ENCODE measurements around the gene CGA.
"Not testable (repeated sequence)": the region's sequence is repeated elsewhere in the genome, so short reads cannot be mapped to it uniquely, and the experiment has no call there.

The CGA gene
- 0 to 0.21 (median 0) reads per million in 9 experiments for total RNA-seq

DNA sequence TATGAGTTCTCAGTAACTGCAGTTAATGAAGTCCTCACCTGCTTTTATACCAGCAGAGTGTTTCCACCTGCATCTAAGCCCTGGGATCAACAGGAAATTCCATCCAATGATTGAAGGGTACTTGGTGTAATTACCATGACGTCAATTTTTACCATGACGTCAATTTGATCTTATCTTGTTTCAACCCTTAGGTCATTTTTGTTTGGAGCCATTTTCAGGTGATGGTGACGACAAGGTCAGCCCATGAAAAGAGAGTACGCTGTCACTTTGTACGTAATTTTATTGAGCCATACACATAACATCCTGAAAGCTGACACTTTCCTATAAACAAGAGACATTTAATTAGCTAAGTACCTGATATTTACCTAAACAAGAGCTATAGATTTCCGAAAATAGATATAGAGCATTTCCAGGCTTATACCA is at the start of gene CGA:
Gene CGA, minus strand, starts transcription at position 20 of the 423 bp plus-strand sequence. CDS start 6,906 bp downstream, outside the sequence.
- H3K9me3 Mint-ChIP-seq = no peaks in the 10 kb centered on the region
- no peak for ATAC-seq (replicated peaks)
- H3K36me3 Mint-ChIP-seq (ENCODE audit: insufficient read depth) = no peaks in the 10 kb centered on the region
- H3K27me3 Mint-ChIP-seq = peaks cover 23 to 25% of the 10 kb centered on the region in 2 donors
- no peaks in the 10 kb centered on the region for H3K4me1 Mint-ChIP-seq (ENCODE audit: low read depth in 2 of 2)
- H3K27ac Mint-ChIP-seq = no peak within 1 kb of the TSS
- no peak for DNase-seq
- H3K4me3 Mint-ChIP-seq = no peak within 1 kb of the TSS

DNA sequence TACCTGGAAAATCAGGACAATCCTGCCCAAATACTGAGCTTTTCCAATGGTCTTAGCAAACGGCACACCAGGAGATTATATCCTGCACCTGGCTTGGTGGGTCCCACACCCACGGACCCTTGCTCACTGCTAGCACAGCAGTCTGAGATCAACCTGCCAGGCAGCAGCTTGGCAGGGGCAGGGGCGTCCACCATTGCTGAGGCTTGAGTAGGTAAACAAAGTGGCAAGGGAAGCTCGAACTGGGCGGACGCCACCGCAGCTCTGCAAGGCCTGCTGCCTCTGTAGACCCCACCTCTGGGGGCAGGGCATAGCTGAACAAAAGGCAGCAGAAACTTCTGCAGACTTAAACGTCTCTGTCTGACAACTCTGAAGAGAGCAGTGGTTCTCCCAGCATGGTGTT is 45.0 kb upstream of the CGA start:
- H3K4me1 Mint-ChIP-seq (ENCODE audit: low read depth in 2 of 2); H3K27ac Mint-ChIP-seq; H3K36me3 Mint-ChIP-seq (ENCODE audit: insufficient read depth); H3K9me3 Mint-ChIP-seq; ATAC-seq (replicated peaks); DNase-seq; H3K4me3 Mint-ChIP-seq: not testable (repeated sequence)
- peaks cover 0 to 25% of the 10 kb centered on the region in 2 donors for H3K27me3 Mint-ChIP-seq

DNA sequence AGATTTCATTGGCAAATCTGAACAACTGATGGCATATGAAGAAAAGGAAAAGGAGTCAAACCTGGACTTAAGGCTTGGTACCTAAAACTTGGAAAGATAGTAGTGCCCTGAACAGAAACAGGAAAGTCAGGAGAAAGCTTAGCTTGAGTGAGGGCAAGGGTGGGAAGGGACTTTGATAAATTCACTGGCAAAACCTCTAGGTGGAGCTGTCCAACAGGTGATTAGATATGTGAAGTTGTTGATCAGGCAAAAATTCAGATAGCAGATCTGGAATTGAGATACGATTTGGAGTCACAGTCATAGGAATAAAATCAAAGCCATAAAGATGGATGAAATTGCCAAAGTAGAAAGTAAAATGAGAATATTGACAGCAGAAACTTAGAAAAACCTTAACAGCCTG is 44.3 kb upstream of the CGA start:
- no peak overlapping the region for H3K27ac Mint-ChIP-seq
- ATAC-seq (replicated peaks) = peak; percentile 77
- no peaks in the 10 kb centered on the region for H3K36me3 Mint-ChIP-seq (ENCODE audit: insufficient read depth)
- no peak overlapping the region for H3K4me3 Mint-ChIP-seq
- H3K27me3 Mint-ChIP-seq = peaks cover 0 to 25% of the 10 kb centered on the region in 2 donors
- no peaks in the 10 kb centered on the region for H3K9me3 Mint-ChIP-seq
- H3K4me1 Mint-ChIP-seq (ENCODE audit: low read depth in 2 of 2) = peaks cover 0 to 1% of the 10 kb centered on the region in 2 donors
- peak; percentile 59 to 61 (median 60) for DNase-seq

DNA sequence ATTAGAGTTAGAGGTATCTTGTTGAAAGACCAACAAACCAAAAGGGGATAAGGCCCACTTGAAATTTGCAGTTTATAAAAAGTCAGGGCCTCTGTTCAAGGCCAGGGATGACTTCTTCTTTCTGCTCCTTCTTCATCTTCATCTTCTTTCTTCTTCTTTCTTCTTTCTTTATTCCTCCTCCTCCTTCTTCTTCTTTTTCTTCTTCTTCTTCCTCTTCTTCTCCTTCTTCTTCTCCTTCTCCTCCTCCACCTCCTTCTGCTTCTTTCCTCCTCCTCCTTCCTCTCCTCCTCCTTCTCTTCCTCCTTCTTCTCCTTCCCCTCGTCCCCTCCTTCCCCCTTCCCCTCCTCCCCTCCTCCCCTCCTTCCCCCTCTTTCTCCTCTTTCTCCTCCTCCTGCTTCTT is 42.1 kb upstream of the CGA start:
- Mint-ChIP-seq H3K36me3 (ENCODE audit: insufficient read depth) (no peaks in the 10 kb centered on the region), H3K4me1 (ENCODE audit: low read depth in 2 of 2) (peaks cover 0 to 1% of the 10 kb centered on the region in 2 donors), H3K9me3 (no peaks in the 10 kb centered on the region), H3K4me3 (no peak overlapping the region), H3K27me3 (peaks cover 0 to 19% of the 10 kb centered on the region in 2 donors), H3K27ac (peak overlapping the region in 1 of 2 donors; percentile 12)
- no peak for ATAC-seq (replicated peaks)
- no peak for DNase-seq

DNA sequence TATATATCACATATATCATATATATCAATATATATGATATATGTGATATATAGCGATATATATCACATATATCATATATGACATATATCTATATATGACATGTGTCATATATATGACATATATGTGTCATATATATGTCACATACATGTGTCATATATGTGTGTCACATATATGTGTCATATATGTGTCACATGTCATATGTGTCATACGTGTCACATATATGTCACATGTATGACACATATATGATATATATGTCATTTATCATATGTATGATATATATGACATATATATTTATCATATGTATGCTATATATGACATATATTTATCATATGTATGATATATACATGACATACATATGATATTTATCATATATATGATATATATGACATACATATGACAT is 32.8 kb upstream of the CGA start:
- Mint-ChIP-seq H3K4me1 (ENCODE audit: low read depth in 2 of 2) (no peaks in the 10 kb centered on the region), H3K4me3 (no peak overlapping the region), H3K36me3 (ENCODE audit: insufficient read depth) (no peaks in the 10 kb centered on the region)

DNA sequence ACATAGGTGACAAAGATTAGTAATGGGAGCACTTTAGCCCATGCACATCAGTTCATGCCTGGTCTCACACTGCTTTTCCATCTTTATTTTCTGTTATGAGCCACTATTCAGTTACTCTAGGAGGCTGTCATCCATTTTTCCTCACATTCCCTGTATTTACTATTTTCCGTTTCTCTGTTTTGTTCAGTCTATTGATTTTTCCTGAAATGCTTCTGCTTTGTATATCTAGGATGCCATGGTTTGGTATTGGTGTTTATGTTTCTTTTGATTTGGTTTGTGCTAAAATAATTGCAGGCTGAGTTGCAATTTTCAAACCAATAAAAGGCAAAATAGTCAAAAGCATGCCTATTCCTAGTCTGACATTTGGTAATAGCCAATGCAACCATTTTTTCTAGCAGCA is 31.6 kb upstream of the CGA start:
- Mint-ChIP-seq H3K4me1 (ENCODE audit: low read depth in 2 of 2) (no peaks in the 10 kb centered on the region), H3K27ac (no peak overlapping the region), H3K9me3 (no peaks in the 10 kb centered on the region), H3K36me3 (ENCODE audit: insufficient read depth) (no peaks in the 10 kb centered on the region), H3K27me3 (peaks cover 24 to 26% of the 10 kb centered on the region in 2 donors), H3K4me3 (no peak overlapping the region)
- DNase-seq (no peak), ATAC-seq (replicated peaks) (no peak)

More for the DNA sequence above, 32.8 kb upstream of the CGA start:
- DNase-seq (no peak), ATAC-seq (replicated peaks) (no peak)
- peaks cover 12 to 17% of the 10 kb centered on the region in 2 donors for H3K27me3 Mint-ChIP-seq
- no peak overlapping the region for H3K27ac Mint-ChIP-seq
- H3K9me3 Mint-ChIP-seq = no peaks in the 10 kb centered on the region

DNA sequence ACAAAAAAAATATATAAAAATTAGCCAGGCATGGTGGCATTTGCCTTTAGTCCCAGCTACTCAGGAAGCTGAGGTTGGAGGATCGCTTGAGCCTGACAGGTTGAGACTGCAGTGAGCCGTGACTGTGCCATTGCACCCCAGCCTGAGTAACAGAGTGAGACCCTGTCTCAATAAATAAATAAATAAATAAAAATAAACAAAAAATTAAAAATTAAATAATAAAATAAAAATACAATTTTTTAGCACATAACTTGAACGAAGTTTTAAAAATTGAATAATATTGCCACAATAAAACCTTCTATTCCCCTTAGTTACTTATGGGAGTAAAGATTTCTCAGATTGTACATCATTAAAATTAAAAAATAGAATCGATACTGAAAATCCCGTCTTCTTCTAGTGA is 29.2 kb upstream of the CGA start:
- ATAC-seq (replicated peaks) (no peak), DNase-seq (no peak)
- Mint-ChIP-seq H3K27me3 (peaks cover 27% of the 10 kb centered on the region in 2 donors), H3K4me3 (no peak overlapping the region), H3K4me1 (ENCODE audit: low read depth in 2 of 2) (no peaks in the 10 kb centered on the region), H3K27ac (no peak overlapping the region), H3K9me3 (no peaks in the 10 kb centered on the region), H3K36me3 (ENCODE audit: insufficient read depth) (no peaks in the 10 kb centered on the region)

DNA sequence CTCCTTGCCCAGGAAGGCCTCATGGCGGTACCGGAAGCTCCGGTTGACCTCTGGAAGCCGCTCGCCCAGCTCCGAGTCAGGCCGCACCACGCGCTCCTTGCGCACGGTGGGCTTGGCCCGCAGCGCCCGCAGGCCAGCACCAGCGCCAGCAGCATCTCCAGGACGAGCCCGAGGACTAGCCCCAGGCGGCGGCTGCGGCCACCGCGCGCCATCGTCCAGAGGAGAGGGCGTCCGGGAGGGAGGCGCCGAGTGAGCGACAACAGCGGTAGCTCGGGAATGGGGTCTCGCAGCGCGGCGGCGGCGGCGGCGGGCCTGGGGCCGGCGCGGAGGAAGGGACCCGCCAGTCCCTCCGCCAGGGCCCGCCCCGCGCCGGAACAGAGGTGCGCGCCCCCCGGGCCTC is 27.6 kb upstream of the CGA start:
- Mint-ChIP-seq H3K36me3 (ENCODE audit: insufficient read depth) (no peaks in the 10 kb centered on the region), H3K27me3 (peaks cover 27% of the 10 kb centered on the region in 2 donors), H3K9me3 (no peaks in the 10 kb centered on the region), H3K4me3 (no peak overlapping the region), H3K27ac (no peak overlapping the region), H3K4me1 (ENCODE audit: low read depth in 2 of 2) (no peaks in the 10 kb centered on the region)
- ATAC-seq (replicated peaks) (no peak), DNase-seq (no peak)

DNA sequence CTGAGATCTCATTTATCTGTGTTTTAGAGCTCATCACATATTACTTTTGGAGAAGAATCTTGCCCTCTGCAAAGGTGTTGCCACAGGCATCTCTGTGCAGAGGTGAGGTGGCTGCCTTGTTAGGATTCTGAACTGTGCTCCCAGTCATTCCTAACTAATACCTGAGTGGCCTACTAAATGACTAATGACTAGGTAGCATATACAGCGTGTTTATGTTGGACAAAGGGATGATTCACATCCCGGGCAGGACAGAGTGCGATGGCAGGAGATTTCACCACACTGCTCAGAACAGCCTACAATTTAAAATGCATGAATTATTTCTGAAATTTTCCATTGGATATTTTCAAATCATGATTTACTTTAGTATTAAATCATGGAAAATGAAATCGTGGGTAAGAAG is 23.1 kb upstream of the CGA start:
- Mint-ChIP-seq H3K4me1 (ENCODE audit: low read depth in 2 of 2) (no peaks in the 10 kb centered on the region), H3K36me3 (ENCODE audit: insufficient read depth) (no peaks in the 10 kb centered on the region), H3K27ac (no peak overlapping the region), H3K27me3 (peaks cover 13 to 15% of the 10 kb centered on the region in 2 donors), H3K9me3 (no peaks in the 10 kb centered on the region), H3K4me3 (no peak overlapping the region)
- ATAC-seq (replicated peaks) (no peak), DNase-seq (no peak)

DNA sequence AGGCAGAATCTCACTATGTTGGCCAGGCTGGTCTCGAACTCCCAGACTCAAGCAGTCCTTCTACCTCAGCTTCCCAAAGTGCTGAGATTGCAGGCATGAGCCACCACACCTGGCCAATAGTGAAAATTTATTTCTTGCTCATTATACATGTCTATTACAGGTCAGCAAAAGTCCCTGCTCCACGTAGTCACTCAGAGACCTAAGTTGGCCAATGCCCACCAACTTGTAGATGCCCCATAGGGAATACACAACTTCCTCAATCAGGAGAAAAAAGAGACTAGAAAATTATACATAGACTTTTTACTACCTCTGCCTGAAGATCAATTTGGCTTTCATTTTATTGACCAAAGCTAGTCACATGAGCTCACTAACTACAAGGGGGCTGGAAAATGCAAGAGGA is 22.0 kb upstream of the CGA start:
- H3K27ac Mint-ChIP-seq = no peak overlapping the region
- no peak overlapping the region for H3K4me3 Mint-ChIP-seq
- ATAC-seq (replicated peaks) (no peak), DNase-seq (no peak)
- no peaks in the 10 kb centered on the region for H3K9me3 Mint-ChIP-seq
- no peaks in the 10 kb centered on the region for H3K4me1 Mint-ChIP-seq (ENCODE audit: low read depth in 2 of 2)
- H3K36me3 Mint-ChIP-seq (ENCODE audit: insufficient read depth) = no peaks in the 10 kb centered on the region
- peaks cover 5 to 14% of the 10 kb centered on the region in 2 donors for H3K27me3 Mint-ChIP-seq

DNA sequence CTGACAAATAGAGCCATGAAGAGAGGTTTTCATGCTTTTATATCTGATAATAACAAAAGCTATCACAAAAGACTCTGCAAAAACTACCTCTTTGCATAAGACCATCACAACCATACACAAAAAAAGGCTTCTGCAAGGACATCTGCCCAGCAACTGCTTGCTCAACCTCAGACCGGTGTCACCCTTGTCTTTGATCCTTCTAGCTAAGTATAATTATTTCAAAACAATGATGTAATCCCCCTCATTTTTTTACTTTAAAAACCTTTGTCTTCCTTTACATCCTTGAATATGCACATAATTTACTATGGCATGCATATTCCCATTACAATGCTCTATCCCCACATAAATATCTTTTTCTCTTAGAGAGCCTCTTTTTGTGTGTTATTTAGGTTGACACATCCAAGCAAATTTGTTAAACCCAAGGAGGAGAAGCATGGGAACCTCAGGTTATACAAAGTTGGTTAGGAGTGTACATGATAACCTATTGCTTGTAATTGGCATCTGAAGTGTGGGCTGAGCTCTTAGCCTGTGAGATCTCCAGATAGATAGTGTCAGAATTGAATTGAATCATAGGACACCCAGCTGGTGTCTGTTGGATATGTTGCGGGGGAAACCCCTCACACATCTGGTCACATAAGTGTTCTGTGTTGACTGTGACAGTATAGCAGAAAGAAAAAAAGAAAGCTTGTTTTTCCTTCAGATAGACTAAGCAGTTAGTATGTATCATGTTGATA is 20.7 kb upstream of the CGA start:
- H3K27me3 Mint-ChIP-seq = peaks cover 0 to 6% of the 10 kb centered on the region in 2 donors
- no peaks in the 10 kb centered on the region for H3K4me1 Mint-ChIP-seq (ENCODE audit: low read depth in 2 of 2)
- no peak overlapping the region for H3K27ac Mint-ChIP-seq
- DNase-seq (no peak), ATAC-seq (replicated peaks) (no peak)
- H3K36me3 Mint-ChIP-seq (ENCODE audit: insufficient read depth) = no peaks in the 10 kb centered on the region
- H3K4me3 Mint-ChIP-seq = no peak overlapping the region
- no peaks in the 10 kb centered on the region for H3K9me3 Mint-ChIP-seq

DNA sequence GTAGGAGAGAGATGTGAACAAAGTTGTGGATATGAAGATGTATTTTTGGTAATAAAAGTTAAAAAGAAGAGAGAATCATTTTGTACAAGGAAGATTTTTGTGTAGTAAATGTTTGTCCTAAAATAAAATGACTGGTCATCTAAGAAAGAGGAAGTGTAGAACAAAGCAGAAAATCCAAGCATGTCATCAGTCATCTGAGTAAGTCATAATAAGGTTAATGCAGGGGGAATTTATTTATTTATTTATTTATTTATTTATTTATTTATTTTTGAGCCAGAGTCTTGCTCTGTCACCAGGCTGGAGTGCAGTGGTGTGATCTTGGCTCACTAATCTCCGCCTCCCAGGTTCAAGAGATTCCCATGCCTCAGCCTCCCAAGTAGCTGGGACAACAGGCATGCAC is 15.7 kb upstream of the CGA start:
- no peaks in the 10 kb centered on the region for H3K4me1 Mint-ChIP-seq (ENCODE audit: low read depth in 2 of 2)
- DNase-seq (no peak), ATAC-seq (replicated peaks) (no peak)
- H3K27ac Mint-ChIP-seq = no peak overlapping the region
- H3K27me3 Mint-ChIP-seq = peaks cover 0 to 6% of the 10 kb centered on the region in 2 donors
- no peaks in the 10 kb centered on the region for H3K9me3 Mint-ChIP-seq
- no peaks in the 10 kb centered on the region for H3K36me3 Mint-ChIP-seq (ENCODE audit: insufficient read depth)
- no peak overlapping the region for H3K4me3 Mint-ChIP-seq

DNA sequence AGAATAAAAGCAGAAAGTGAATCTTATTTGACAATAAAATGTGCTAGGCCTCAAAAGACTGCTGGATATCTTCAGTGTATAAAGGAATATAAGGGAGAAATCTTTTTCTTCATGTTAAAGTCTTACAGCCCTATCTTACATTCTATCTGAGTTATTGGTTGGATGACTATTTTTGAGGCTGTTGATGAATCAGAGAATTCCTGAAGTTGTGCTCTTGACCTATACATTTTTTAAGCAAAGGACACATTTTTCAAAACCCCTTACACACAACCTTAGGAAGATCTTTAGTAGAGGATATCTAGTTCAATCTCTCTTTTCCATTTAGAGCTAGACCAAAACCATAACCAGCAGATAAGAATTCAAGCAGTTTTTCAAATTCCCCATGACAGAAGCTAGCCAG is 10.9 kb upstream of the CGA start:
- H3K9me3 Mint-ChIP-seq = no peaks in the 10 kb centered on the region
- H3K4me3 Mint-ChIP-seq = no peak overlapping the region
- H3K27me3 Mint-ChIP-seq = no peaks in the 10 kb centered on the region
- DNase-seq (no peak), ATAC-seq (replicated peaks) (no peak)
- H3K4me1 Mint-ChIP-seq (ENCODE audit: low read depth in 2 of 2) = no peaks in the 10 kb centered on the region
- H3K27ac Mint-ChIP-seq = no peak overlapping the region
- no peaks in the 10 kb centered on the region for H3K36me3 Mint-ChIP-seq (ENCODE audit: insufficient read depth)

DNA sequence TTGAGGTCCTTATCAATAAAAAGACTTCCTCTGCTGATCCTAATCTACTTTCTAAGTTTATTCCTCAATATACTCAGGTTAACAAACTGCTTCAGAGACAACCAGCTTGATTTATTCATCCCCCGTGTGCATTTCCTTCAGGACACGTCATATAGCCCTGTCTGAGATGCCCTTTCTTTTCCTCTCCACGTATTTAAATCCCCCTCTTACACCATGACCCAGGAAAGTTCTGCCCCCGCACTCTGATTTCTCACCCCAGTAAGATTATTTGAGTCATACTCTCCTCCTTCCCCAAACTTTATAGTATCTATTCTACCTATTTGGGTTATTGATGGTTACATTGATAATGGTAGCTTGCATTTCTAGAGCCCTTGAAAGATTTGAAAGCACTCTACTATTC is 9.8 kb upstream of the CGA start:
- no peaks in the 10 kb centered on the region for H3K9me3 Mint-ChIP-seq
- no peaks in the 10 kb centered on the region for H3K36me3 Mint-ChIP-seq (ENCODE audit: insufficient read depth)
- no peaks in the 10 kb centered on the region for H3K27me3 Mint-ChIP-seq
- H3K4me3 Mint-ChIP-seq = no peak overlapping the region
- no peak for DNase-seq
- H3K27ac Mint-ChIP-seq = no peak overlapping the region
- no peaks in the 10 kb centered on the region for H3K4me1 Mint-ChIP-seq (ENCODE audit: low read depth in 2 of 2)
- ATAC-seq (replicated peaks) = no peak

Measured in effector memory CD8-positive, alpha-beta T cell (primary cell).